Adipose tissue (tissue), 3 donors: ENCODE measurements around the gene CXCR3. TPM values are rescaled to one million over a fixed set of nuclear protein-coding genes. Genes with fewer than 3 reads are reported as not detected.
"Not testable (repeated sequence)": the region's sequence is repeated elsewhere in the genome, so short reads cannot be mapped to it uniquely, and the experiment has no call there.

Source experiments
- H3K27ac ChIP-seq: one replicate; pipeline ENCODE4 v1.5.1; 2013; ENCODE audit warnings: low read depth, low read length
- WGBS, 3 donors: extraction: QIAGEN DNeasy Blood & Tissue Kit; methylation state at CpG; one replicate each; pipeline ENCODE4 v1.1.7; 2013; 5-methylcytosine and 5-hydroxymethylcytosine counted together
- polyA plus RNA-seq, 3 donors: library from polyadenylated mRNA; stranded (reverse); fragments of 200-250 nt; gene quantifications; one replicate each; pipeline ENCODE4 v1.2.3, GENCODE V29; 2013
- donor health status: healthy with polysubstance abuse.
- donor health status: Bipolar disorder and iron deficiency.
- donor health status: healthy.

The CXCR3 gene
- polyA plus RNA-seq, 3 donors: 0.12 to 0.36 (median 0.22) TPM

GRCh38 chrX:71617742-71618141 lies 569 bp downstream of the CXCR3 start:
- H3K27ac ChIP-seq: no peak overlapping the region
- WGBS, 3 donors: 64 to 77% (median 65%) methylated on average over 4 to 8 of the region's 8 CpGs

DNA sequence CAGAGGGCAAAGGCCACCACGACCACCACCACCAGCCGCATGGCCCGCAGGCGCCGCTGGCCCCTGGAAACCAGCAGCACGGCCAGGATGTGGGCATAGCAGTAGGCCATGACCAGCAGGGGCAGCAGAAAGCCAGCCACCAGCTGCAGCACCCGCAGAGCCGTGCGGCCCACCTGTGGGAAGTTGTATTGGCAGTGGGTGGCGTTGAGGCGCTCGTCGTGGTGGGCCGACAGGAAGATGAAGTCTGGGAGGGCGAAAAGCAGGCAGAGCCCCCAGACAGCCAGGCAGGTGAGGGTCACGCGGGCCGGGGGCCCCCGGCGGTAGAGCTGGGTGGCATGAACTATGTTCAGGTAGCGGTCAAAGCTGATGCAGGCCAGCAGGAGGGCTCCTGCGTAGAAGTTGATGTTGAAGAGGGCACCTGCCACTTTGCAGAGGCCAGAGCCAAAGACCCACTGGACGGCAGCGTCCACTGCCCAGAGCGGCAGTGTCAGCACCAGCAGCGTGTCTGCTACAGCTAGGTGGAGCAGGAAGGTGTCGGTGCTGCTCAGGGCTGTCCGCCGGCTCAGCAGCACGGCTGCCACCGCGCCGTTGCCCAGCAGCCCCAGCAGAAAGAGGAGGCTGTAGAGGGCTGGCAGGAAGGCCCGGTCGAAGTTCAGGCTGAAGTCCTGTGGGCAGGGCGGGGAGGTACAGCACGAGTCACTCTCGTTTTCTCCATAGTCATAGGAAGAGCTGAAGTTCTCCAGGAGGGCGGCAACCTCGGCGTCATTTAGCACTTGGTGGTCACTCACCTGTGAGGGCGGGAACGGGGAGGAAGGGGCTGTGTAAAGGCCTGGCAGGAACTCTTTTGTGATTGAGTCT lies 1.4 kb downstream of the CXCR3 start:
- 81 to 84% (median 82%) methylated on average over 15 to 43 of the region's 43 CpGs for WGBS, 3 donors
- no peak overlapping the region for H3K27ac ChIP-seq

DNA sequence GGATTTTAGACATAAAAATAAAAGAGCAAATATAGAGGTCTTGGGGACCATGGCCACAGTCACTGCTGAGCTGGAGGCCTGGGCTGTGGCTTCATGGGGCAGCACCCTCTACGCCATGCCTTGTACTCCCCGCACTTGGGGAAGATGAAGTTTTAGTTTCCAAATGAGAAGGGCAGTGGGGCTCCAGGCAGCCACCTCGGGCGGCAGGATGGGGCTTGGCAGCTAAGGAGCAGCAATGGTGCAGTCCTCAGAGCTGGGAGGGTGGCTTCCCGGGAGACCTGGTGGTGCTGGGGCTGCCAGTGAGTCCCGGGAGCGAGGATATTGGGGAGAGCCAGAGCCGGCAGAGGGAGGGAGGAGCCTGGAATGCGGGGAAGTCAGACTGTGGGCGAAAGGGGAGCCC lies 2.4 kb downstream of the CXCR3 start:
- 85 to 88% (median 86%) methylated on average over 10 of the region's 10 CpGs for WGBS, 3 donors
- H3K27ac ChIP-seq: no peak overlapping the region

DNA sequence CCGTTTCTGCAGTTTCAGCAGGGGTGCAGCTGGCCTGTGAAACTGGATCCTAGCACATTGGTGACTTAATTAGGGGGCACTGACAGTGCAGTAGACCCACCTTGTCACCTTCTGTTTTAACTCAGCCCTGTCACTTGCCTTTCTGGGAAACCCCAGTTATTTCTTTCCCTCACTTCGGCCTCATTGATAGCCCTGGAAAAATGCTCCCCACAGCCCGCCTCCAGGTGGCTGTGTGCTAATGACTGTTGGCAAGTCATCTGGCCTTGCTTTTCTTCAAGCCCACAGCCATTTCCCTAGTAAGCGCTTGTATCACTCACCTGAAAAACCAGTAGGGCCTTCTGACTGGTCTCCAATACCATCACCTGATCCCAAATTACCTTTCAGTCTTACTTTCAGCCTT lies 3.3 kb downstream of the CXCR3 start:
- no peak overlapping the region for H3K27ac ChIP-seq
- 87 to 100% (median 94%) methylated on average over 3 to 4 of the region's 4 CpGs for WGBS, 3 donors

DNA sequence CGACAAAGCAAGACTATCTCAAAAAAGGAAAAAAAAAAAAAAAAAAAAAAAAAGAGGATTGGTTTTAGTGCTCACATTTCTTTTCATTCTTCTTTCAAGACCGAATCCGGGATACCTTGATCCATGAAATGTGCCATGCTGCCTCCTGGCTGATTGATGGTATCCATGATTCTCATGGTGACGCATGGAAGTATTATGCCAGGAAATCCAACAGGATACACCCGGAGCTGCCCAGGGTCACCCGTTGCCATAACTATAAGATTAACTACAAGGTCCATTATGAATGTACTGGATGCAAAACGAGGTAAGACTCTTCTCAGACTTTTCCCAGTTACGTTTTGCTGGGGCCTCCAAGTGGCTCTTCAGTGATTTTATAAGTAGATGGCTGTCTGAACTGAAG lies 6.1 kb downstream of the CXCR3 start:
- no peak overlapping the region for H3K27ac ChIP-seq
- 68 to 86% (median 77%) methylated on average over 8 of the region's 8 CpGs for WGBS, 3 donors

- WGBS, 3 donors: 91 to 97% (median 92%) methylated on average over 9 of the region's 9 CpGs
Observed at GRCh38 chrX:71611736-71612135, 6.6 kb downstream of the CXCR3 start.

GRCh38 chrX:71609095-71609750 lies 9.1 kb downstream of the CXCR3 start:
- no peak overlapping the region for H3K27ac ChIP-seq
- WGBS, 3 donors: 79 to 90% (median 84%) methylated on average over 3 of the region's 3 CpGs

More at GRCh38 chrX:71611736-71612135, 6.6 kb downstream of the CXCR3 start:
- not testable (repeated sequence) for H3K27ac ChIP-seq

GRCh38 chrX:71607488-71607887 lies 10.8 kb downstream of the CXCR3 start:
- no peak overlapping the region for H3K27ac ChIP-seq
- WGBS, 3 donors: 76 to 88% (median 86%) methylated on average over 2 of the region's 2 CpGs

DNA sequence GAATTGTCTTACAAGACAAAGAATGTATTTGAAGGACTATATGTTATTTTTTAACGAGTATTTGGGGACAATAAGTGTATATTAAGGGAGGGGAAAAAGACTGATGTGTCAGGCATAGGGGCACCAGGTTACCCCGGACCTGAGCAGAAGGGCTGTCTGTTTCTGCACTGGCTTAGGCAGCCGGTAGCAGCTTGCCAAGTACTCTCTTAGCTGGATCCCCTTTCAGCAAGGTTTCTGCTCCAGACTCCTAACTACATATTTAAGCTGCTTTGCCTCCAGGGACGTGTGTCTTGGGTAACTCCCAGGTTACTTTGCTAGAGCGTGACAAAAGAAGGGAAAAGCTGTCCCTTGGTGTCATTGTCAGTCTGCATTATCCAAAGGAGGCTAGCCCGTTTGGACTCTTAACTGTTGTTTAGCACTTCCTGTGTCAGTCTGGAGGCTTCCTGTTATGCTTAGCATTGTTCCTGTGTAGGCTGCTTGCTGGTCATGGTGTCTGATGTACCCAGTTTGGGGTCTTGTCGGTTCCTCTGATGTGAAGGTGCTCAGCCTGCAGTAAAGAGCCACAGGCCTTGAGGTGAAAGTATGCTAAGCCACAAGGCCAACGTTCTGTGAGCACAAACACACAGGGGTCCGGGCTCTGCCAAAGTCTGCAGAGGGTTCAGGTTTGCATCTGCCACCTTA lies 11.6 kb downstream of the CXCR3 start:
- no peak overlapping the region for H3K27ac ChIP-seq
- 43 to 80% (median 51%) methylated on average over 9 of the region's 9 CpGs for WGBS, 3 donors

DNA sequence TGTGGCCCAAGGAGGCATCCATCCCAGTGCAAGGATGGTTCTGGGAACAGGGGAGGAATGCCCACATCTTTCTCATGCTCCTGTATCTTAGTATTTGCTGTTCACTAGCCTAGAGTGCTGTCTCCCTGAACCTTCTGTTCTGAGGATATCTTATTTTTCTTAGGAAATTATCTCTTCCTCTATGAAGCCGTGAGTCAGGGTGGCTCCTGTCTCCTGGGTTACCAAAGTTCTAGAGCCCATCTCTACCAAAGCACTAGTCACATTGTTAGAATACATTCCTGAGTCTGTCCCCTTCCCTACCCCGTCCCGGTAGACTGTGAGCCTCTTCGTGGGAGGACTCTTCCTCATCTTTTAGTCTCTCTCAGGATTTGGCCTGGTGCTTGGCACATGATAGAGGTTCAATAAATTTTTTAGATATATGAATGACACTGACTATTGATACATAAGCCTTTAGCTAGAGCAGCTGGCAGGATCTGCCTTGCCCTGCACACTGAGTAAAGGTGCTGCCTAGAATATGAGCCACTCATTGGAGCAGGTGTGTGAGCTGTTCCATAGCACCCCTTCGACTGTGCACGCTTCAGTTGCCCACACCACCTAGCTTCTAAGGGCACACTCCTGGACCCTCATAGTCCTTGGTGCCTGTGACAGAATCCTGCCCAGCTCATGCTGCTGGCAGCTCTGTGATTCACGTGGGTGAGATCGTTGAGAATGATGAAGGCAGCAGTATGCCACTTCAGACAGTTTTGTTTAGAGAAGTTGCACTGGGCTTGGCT lies 13.3 kb downstream of the CXCR3 start:
- no peak overlapping the region for H3K27ac ChIP-seq
- 86 to 95% (median 92%) methylated on average over 8 of the region's 8 CpGs for WGBS, 3 donors

GRCh38 chrX:71604141-71604540 lies 14.2 kb downstream of the CXCR3 start:
- 94 to 96% (median 96%) methylated on average over 10 of the region's 10 CpGs for WGBS, 3 donors
- no peak overlapping the region for H3K27ac ChIP-seq

DNA sequence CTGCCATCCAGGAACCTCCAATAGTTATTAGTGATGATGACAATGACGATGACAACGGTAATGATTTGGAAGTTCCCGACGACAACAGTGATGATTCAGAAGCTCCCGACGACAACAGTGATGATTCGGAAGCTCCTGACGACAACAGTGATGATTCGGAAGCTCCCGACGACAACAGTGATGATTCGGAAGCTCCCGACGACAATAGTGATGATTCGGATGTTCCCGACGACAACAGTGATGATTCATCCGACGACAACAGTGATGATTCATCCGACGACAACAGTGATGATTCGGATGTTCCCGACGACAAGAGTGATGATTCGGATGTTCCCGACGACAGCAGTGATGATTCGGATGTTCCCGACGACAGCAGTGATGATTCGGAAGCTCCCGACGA lies 14.7 kb downstream of the CXCR3 start:
- 95 to 96% (median 95%) methylated on average over 33 of the region's 33 CpGs for WGBS, 3 donors
- no peak overlapping the region for H3K27ac ChIP-seq

DNA sequence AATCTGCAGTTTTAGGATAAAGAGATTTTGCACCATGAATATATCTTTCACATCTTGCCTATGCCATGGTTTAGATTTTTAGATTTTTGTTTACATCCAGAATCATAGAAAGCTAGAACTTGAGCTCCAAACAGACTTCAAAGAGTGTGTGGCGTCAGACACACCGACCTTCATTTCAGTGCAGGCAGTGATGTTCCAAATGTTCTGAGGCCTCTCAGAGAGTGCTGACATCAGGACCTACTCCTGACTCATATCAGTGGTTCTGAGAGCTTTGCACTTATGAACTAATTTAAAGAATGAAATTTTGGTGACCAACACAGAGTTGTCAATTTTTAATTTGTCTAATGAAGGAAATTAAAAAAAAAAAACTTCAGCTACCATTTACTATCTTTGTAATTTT lies 18.3 kb downstream of the CXCR3 start:
- H3K27ac ChIP-seq: no peak overlapping the region
- 84 to 94% (median 87%) methylated on average over 2 of the region's 2 CpGs for WGBS, 3 donors

DNA sequence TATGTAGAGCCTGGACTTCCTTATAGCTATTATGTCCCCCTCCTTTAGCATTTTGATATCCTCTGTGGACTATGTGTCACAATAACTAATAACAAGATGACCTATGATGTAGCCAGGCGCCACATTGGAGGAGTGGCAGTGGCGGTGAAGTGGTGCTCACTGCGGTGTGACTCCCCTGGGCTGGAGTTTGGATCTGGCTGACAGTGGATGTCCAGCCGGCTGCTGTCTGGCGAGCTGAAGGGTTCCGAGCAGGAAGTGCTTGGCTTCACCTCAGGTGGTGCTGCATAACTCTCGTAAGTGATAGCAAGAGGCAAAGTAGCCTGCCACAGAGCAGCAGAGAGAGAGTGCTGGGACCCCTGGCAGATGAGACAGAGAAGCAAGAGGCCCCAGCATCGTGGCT lies 25.1 kb downstream of the CXCR3 start:
- WGBS, 3 donors: 85 to 94% (median 93%) methylated on average over 2 to 6 of the region's 8 CpGs

GRCh38 chrX:71586929-71587328 lies 31.4 kb downstream of the CXCR3 start:
- 60 to 96% (median 90%) methylated on average over 2 of the region's 2 CpGs for WGBS, 3 donors
- H3K27ac ChIP-seq: no peak overlapping the region

More for the DNA sequence above, 25.1 kb downstream of the CXCR3 start:
- not testable (repeated sequence) for H3K27ac ChIP-seq

DNA sequence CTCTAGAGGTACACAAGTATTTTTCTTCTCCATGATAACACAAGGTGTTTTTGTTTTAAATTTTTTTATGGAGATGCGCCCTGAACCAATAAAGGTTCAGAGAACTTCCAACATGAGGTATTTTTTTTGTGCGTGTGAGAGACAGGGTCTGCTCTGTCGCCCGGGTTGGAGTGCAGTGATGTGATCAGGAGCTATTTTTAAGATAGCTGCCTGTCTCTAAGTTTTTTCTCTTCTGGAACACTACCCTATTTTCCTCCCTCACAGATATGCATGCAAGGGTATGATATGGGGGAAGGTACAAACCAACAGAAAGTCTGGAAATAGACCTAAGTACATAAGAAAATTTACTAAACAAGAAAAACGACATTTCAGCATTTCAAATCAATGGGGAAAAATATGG lies 37.1 kb downstream of the CXCR3 start:
- no peak overlapping the region for H3K27ac ChIP-seq
- 51 to 76% (median 64%) methylated on average over 5 of the region's 5 CpGs for WGBS, 3 donors

DNA sequence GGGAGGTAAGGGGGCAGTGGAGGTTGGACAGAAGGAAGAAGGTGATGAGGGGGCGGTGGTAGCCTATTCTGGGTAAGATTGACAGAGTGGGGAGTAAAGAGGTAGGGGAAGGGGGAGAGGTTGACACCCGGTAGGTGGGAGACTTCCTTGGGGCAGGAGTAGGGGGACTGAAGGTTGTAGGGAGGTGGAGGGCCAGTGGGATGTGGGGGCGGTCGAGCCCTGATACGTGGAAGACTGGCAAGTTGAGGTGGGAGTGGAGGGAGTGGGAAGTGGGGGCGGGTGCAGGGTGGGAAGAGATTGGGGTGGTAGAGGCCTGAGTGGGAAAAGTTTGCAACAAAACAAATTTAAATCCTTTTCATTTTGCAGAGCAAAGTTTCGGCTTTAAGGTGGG lies 38.3 kb downstream of the CXCR3 start:
- H3K27ac ChIP-seq: no peak overlapping the region
- 82 to 90% (median 85%) methylated on average over 7 of the region's 7 CpGs for WGBS, 3 donors

DNA sequence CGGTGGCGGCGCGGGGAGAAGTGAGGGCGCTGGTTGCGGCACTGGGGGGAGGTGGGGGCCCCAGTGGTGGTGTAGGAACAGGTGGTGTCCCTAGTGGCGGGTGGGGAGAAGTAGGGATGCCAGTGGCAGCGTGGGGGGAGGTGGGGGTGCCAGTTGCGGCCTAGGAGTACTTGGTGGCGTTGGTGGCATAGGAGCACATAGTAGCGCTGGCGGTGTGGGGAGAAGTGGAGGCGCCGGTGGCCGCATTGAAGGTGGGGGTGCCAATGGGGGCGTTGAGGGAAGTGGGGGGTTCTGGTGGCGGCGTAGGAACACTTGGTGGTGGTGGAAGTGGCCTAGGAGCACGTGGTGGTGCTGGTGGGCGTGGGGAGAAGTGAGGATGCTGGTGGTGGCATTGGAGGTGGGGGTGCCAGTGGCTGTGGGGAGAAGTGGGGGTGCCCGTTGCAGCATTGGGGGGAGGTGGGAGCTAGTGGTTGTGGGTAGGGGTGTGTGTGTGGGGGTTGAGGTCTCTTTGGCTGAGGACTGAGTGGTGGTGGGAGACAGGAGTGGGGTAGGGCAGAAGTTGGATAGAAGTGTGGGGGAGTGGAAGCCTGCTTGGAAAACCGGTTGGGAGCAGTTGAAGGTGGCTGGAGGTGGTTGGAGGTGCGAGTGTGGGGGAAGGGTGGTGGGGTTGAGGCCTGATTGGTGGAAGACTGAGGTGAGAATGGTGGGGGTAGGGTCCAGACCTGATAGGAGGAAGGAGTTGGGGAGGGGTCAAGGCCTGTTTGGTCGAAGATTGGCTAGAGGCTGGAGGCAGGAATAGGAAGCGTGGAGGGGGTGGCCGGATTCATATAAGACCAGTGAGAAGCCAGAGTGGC lies 38.9 kb downstream of the CXCR3 start:
- H3K27ac ChIP-seq: no peak overlapping the region
- WGBS, 3 donors: 79 to 94% (median 88%) methylated on average over 6 to 26 of the region's 26 CpGs
